Panc1 (cell line): ENCODE measurements around the gene TMEM97. TPM values are rescaled to one million over a fixed set of nuclear protein-coding genes. Genes with fewer than 3 reads are reported as not detected.

Experiments
- ATAC-seq: fragments of 200-7000 bp; cut with Tn5 transposase; 2 replicates; pipeline ENCODE4 v1.9.1; 2020; ENCODE audit warnings: mild to moderate bottlenecking, moderate library complexity
- BruUV-seq: library from RNA; stranded (reverse); fragments of 400-500 nt; replicated peaks from 2 replicates; lab custom pipeline; 2021; lab: Mats Ljungman, UMichigan
- CTCF ChIA-PET: fragments of 300-600 bp; sonication (Branson Sonifier 250); formaldehyde crosslinking; loops from one replicate; lab custom pipeline; 2022; ENCODE audit warnings: antibody characterized with exemption; lab: Charles Lee
- POLR2A ChIA-PET: fragments of 300-600 bp; sonication (Branson Sonifier 250); formaldehyde crosslinking; loops from one replicate; lab custom pipeline; 2022; ENCODE audit warnings: antibody characterized with exemption; lab: Charles Lee
- DNase-seq: peaks from one replicate; pipeline ENCODE4 v3.0.0-alpha.2; 2010; ENCODE audit warnings: low read depth, low spot score
- H3K27ac ChIP-seq: 2 replicates; pipeline ENCODE4 v1.5.1; 2011; ENCODE audit warnings: mild to moderate bottlenecking, low read length, inconsistent platforms
- H3K27me3 ChIP-seq: fragments of 200-500 bp; sonication (Bioruptor generic); 2 replicates; pipeline ENCODE4 v1.6.0; 2014; ENCODE audit warnings: low read length, inconsistent platforms; ENCODE audit not compliant: control insufficient read depth, insufficient read depth
- H3K36me3 ChIP-seq: fragments of 200-500 bp; sonication (Bioruptor generic); 2 replicates; pipeline ENCODE4 v1.5.1; 2014; ENCODE audit warnings: inconsistent platforms, mild to moderate bottlenecking, low read length, moderate library complexity; ENCODE audit not compliant: control insufficient read depth, insufficient read depth
- H3K4me1 ChIP-seq: 2 replicates; pipeline ENCODE4 v1.5.1; 2011; ENCODE audit warnings: inconsistent platforms, mild to moderate bottlenecking, low read length, moderate library complexity; ENCODE audit not compliant: control insufficient read depth, insufficient read depth
- H3K4me3 ChIP-seq, 2 experiments: 2 replicates each; pipeline ENCODE4 v1.5.1; 2011 to 2012; ENCODE audit warnings: low read depth in 2 of 2, low read length in 2 of 2, mild to moderate bottlenecking in 2 of 2, inconsistent platforms in 1 of 2, moderate library complexity in 1 of 2
- H3K9me3 ChIP-seq: fragments of 200-500 bp; sonication (Bioruptor generic); 2 replicates; pipeline ENCODE4 v1.5.1; 2014; ENCODE audit warnings: low read depth, mild to moderate bottlenecking, inconsistent platforms, low read length, moderate library complexity; ENCODE audit not compliant: control insufficient read depth, insufficient read depth
- POLR2AphosphoS5 ChIP-seq: IDR thresholded peaks from 2 replicates; pipeline ENCODE4 v1.6.1; 2012; ENCODE audit warnings: mild to moderate bottlenecking, low read depth, low read length, moderate library complexity
- REST ChIP-seq, 2 experiments: IDR thresholded peaks; 2 replicates each; pipeline ENCODE4 v1.6.1; 2011 to 2012; ENCODE audit warnings: low read depth in 2 of 2, control low read depth in 1 of 2, low read length in 1 of 2, mild to moderate bottlenecking in 1 of 2, moderate library complexity in 1 of 2; ENCODE audit not compliant: insufficient read depth in 1 of 2
- SIN3A ChIP-seq: IDR thresholded peaks from 2 replicates; pipeline ENCODE4 v1.6.1; 2012; ENCODE audit warnings: low read depth, mild to moderate bottlenecking, low read length, moderate library complexity, borderline replicate concordance; ENCODE audit not compliant: insufficient read depth
- TCF7L2 ChIP-seq: IDR thresholded peaks from 2 replicates; pipeline ENCODE4 v1.6.1; 2011; ENCODE audit warnings: mild to moderate bottlenecking, low read depth, low read length, inconsistent platforms
- in situ Hi-C: cut with HindIII; loops from 2 replicates; pipeline ENCODE4 v1.10.0; 2016; ENCODE audit warnings: low sequenced_read_pairs, low pct_unique_long_range_greater_than_20kb
- intact Hi-C: fragments of 100-400 bp; cut with micrococcal nuclease; formaldehyde crosslinking; loops from one replicate; pipeline ENCODE4 v1.10.0; 2022; ENCODE audit not compliant: unreplicated experiment
- total RNA-seq: library from RNA; stranded (reverse); gene quantifications from one replicate; pipeline ENCODE4 v1.2.1, GENCODE V29; 2021; ENCODE audit not compliant: unreplicated experiment
- TF ChIP-seq, protein P1 (sequence below): fragments of 450-650 bp; IDR thresholded peaks from 2 replicates; pipeline ENCODE4 v1.5.1; 2017; ENCODE audit warnings: mild to moderate bottlenecking

TMEM97 gene
- total RNA-seq, 1 experiment from 2014 or later = 78.7 TPM

DNA sequence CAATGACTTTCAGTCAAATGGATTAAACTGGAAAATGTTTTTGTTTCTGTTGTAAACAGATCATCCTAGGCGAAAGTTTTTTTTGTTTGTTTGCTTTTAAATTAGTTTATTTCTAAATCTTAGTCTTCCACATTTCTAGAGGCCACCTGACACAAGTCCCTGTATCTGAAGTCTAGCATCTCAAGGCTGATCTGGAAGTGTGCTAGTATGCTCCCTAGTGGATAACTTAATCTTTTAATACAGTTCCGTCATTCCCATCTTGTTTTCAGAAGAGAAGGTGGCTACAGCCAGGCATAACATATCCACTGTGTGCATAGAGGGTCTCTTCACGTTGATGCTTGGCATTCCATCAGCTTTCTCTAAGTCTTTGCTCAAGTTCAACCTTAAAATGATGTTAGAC is 8.7 kb downstream of the TMEM97 start:
- H3K36me3 ChIP-seq = no peaks in the 10 kb centered on the region
- ATAC-seq (peak; percentile 63; the same call in 1 of the 2 replicates), DNase-seq (no peak)
- BruUV-seq = no TSS peak
- ChIA-PET CTCF (no interaction called here), POLR2A (no interaction called here)
- intact Hi-C loops (no loop called here), in situ Hi-C loops (no loop called here)
- H3K4me3 ChIP-seq = no peak overlapping the region
- no peak overlapping the region for H3K27ac ChIP-seq
- H3K27me3 ChIP-seq = no peaks in the 10 kb centered on the region
- no peaks in the 10 kb centered on the region for H3K9me3 ChIP-seq
- H3K4me1 ChIP-seq = no peaks in the 10 kb centered on the region
- TF ChIP-seq, protein P1, sequence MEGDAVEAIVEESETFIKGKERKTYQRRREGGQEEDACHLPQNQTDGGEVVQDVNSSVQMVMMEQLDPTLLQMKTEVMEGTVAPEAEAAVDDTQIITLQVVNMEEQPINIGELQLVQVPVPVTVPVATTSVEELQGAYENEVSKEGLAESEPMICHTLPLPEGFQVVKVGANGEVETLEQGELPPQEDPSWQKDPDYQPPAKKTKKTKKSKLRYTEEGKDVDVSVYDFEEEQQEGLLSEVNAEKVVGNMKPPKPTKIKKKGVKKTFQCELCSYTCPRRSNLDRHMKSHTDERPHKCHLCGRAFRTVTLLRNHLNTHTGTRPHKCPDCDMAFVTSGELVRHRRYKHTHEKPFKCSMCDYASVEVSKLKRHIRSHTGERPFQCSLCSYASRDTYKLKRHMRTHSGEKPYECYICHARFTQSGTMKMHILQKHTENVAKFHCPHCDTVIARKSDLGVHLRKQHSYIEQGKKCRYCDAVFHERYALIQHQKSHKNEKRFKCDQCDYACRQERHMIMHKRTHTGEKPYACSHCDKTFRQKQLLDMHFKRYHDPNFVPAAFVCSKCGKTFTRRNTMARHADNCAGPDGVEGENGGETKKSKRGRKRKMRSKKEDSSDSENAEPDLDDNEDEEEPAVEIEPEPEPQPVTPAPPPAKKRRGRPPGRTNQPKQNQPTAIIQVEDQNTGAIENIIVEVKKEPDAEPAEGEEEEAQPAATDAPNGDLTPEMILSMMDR = peak; percentile 28; the same call in 1 of the 2 replicates
- no peak for TF ChIP-seq REST (IDR thresholded peaks at IDR 0.05; ENCODE audit: insufficient read depth in 1 of 2, low read depth in 2 of 2, low read length in 1 of 2)

DNA sequence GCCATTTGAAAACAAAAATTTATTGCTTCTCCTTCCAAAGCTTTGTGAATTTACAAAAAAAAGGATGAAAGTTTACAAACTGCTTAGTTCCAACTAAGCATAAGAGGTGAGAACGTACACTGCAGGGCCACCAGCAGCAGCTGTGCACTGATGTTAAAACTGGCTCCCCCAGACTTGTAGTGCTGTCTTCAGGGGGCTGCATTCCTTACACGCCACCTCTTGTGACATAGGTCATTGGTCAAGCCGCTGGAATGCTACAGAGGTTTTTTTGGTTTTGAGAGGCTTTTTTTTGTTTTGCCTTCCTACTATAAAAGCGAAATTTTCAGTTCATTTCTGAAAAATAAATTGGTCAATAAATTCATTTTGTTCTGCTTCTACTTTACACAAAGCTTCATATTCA is 9.3 kb downstream of the TMEM97 start:
- BruUV-seq = no TSS peak
- Histone ChIP-seq H3K36me3 (no peaks in the 10 kb centered on the region), H3K4me1 (no peaks in the 10 kb centered on the region), H3K4me3 (no peak overlapping the region), H3K9me3 (no peaks in the 10 kb centered on the region), H3K27ac (no peak overlapping the region), H3K27me3 (no peaks in the 10 kb centered on the region)
- intact Hi-C loops (no loop called here), in situ Hi-C loops (no loop called here)
- POLR2A ChIA-PET = interaction anchor here (0.5 kb wide), 1 partner anchor 225 kb away, joined by 3 read pairs; no protein-coding TSS in a partner anchor
- no peak for ATAC-seq
- TF ChIP-seq, protein P1 = no peak
- no peak for TF ChIP-seq REST (IDR thresholded peaks at IDR 0.05; ENCODE audit: insufficient read depth in 1 of 2, low read depth in 2 of 2, low read length in 1 of 2)
- TF ChIP-seq POLR2AphosphoS5 = no peak
- TF ChIP-seq SIN3A = no peak
- no peak for TF ChIP-seq TCF7L2
- no peak for DNase-seq
- CTCF ChIA-PET = no interaction called here
